Stimulated activated CD4-positive, alpha-beta T cell treated with anti-CD3 and anti-CD28 coated beads, TNF-alpha, amount 100 ng/mL, for 1 hour (primary cell): ENCODE measurements around the gene EPC2.

Experiments
- DNase-seq, 3 donors: peaks; one replicate each; pipeline ENCODE4 v3.0.0-alpha.2; 2020; ENCODE audit warnings: low read depth in 3 of 3, low spot score in 1 of 3

The EPC2 gene

GRCh38 chr2:148643998-148644882 lies at the start of gene EPC2:
TSS of gene EPC2 (plus strand) at chr2:148644751. CDS start at chr2:148645018, 267 bp downstream.
- peak; percentile 59 to 82 (median 80) for DNase-seq

- no peak for DNase-seq
Measured at GRCh38 chr2:148596018-148596417, 48.5 kb upstream of the EPC2 start.

- DNase-seq = no peak
Measured at GRCh38 chr2:148599109-148599991, 45.2 kb upstream of the EPC2 start.

- DNase-seq = no peak
Measured at GRCh38 chr2:148602885-148603561, 41.5 kb upstream of the EPC2 start.

- no peak for DNase-seq
Measured at GRCh38 chr2:148603562-148603920, 41.0 kb upstream of the EPC2 start.

- no peak for DNase-seq
Measured at GRCh38 chr2:148604927-148605326, 39.6 kb upstream of the EPC2 start.

- DNase-seq = no peak
Measured at GRCh38 chr2:148607566-148607965, 37.0 kb upstream of the EPC2 start.

GRCh38 chr2:148613231-148614013 lies 31.1 kb upstream of the EPC2 start:
- no peak for DNase-seq

GRCh38 chr2:148614014-148614321 lies 30.6 kb upstream of the EPC2 start:
- no peak for DNase-seq

- DNase-seq = no peak
Measured at GRCh38 chr2:148614322-148615049, 30.1 kb upstream of the EPC2 start.

GRCh38 chr2:148615381-148615841 lies 29.1 kb upstream of the EPC2 start:
- DNase-seq = no peak

- no peak for DNase-seq
Measured at GRCh38 chr2:148616662-148617061, 27.9 kb upstream of the EPC2 start.

- no peak for DNase-seq
Measured at GRCh38 chr2:148617219-148617618, 27.3 kb upstream of the EPC2 start.

GRCh38 chr2:148619560-148620195 lies 24.9 kb upstream of the EPC2 start:
- no peak for DNase-seq

GRCh38 chr2:148622366-148622765 lies 22.2 kb upstream of the EPC2 start:
- no peak for DNase-seq

- DNase-seq = no peak
Measured at GRCh38 chr2:148623086-148623485, 21.5 kb upstream of the EPC2 start.

GRCh38 chr2:148627224-148627623 lies 17.3 kb upstream of the EPC2 start:
- no peak for DNase-seq

GRCh38 chr2:148634749-148635148 lies 9.8 kb upstream of the EPC2 start:
- DNase-seq = no peak

- DNase-seq = no peak
Measured at GRCh38 chr2:148638543-148638942, 6.0 kb upstream of the EPC2 start.

- DNase-seq = no peak
Measured at GRCh38 chr2:148640767-148641166, 3.8 kb upstream of the EPC2 start.
